ENCODE results near the gene COL5A1.

Gene COL5A1

DNA sequence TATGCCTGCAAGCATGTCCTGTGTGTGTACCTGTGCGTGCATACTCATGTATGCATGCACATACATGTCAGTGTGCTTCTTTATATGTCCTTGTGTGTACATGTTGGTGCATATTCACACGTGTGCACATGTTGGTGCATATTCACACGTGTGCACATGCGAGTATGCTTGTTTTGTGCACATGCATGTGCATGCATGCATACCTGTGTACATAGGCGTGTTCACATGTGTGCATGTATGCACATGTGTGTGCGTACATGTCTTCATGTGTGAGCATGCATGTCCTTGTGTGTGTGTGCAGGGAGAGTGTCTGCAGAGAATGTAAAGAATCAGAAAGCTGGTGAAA lies 166.8 kb downstream of the COL5A1 start:
- no peak overlapping the region for H3K4me3 ChIP-seq (ENCODE audit: extremely low read depth, insufficient read depth, low read length, poor library complexity, severe bottlenecking)
- no peak overlapping the region for H3K27ac ChIP-seq (ENCODE audit: low read depth, low read length, severe bottlenecking)
- H3K4me1 ChIP-seq (ENCODE audit: control insufficient read depth, insufficient read depth, low read length, poor library complexity, severe bottlenecking): peaks cover 15% of the 10 kb centered on the region
- H3K36me3 ChIP-seq (ENCODE audit: control insufficient read depth, insufficient read depth, low read length): peaks cover 98% of the 10 kb centered on the region
- 99 to 100% methylated on average over 6 of the region's 6 CpGs for WGBS, 2 experiments (ENCODE audit: insufficient coverage in 2 of 2)
- no peaks in the 10 kb centered on the region for H3K9me3 ChIP-seq (ENCODE audit: control insufficient read depth, low read length)

GRCh38 chr9:134809292-134809691 lies 167.7 kb downstream of the COL5A1 start:
- 96% methylated on average over 15 of the region's 15 CpGs for WGBS, 2 experiments (ENCODE audit: insufficient coverage in 2 of 2)
- no peak overlapping the region for H3K27ac ChIP-seq (ENCODE audit: low read depth, low read length, severe bottlenecking)
- no peaks in the 10 kb centered on the region for H3K9me3 ChIP-seq (ENCODE audit: control insufficient read depth, low read length)
- no peak overlapping the region for H3K4me3 ChIP-seq (ENCODE audit: extremely low read depth, insufficient read depth, low read length, poor library complexity, severe bottlenecking)
- H3K4me1 ChIP-seq (ENCODE audit: control insufficient read depth, insufficient read depth, low read length, poor library complexity, severe bottlenecking): peaks cover 15% of the 10 kb centered on the region
- peaks cover 98% of the 10 kb centered on the region for H3K36me3 ChIP-seq (ENCODE audit: control insufficient read depth, insufficient read depth, low read length)

GRCh38 chr9:134809826-134810225 lies 168.2 kb downstream of the COL5A1 start:
- WGBS, 2 experiments (ENCODE audit: insufficient coverage in 2 of 2): 96 to 100% methylated on average over 3 to 4 of the region's 10 CpGs
- H3K4me1 ChIP-seq (ENCODE audit: control insufficient read depth, insufficient read depth, low read length, poor library complexity, severe bottlenecking): peaks cover 15% of the 10 kb centered on the region
- no peak overlapping the region for H3K27ac ChIP-seq (ENCODE audit: low read depth, low read length, severe bottlenecking)

GRCh38 chr9:134811079-134811672 lies 169.6 kb downstream of the COL5A1 start:
- H3K4me3 ChIP-seq (ENCODE audit: extremely low read depth, insufficient read depth, low read length, poor library complexity, severe bottlenecking): no peak overlapping the region
- 81 to 84% methylated on average over 20 of the region's 22 CpGs for WGBS, 2 experiments (ENCODE audit: insufficient coverage in 2 of 2)
- peaks cover 98% of the 10 kb centered on the region for H3K36me3 ChIP-seq (ENCODE audit: control insufficient read depth, insufficient read depth, low read length)
- no peaks in the 10 kb centered on the region for H3K9me3 ChIP-seq (ENCODE audit: control insufficient read depth, low read length)
- H3K4me1 ChIP-seq (ENCODE audit: control insufficient read depth, insufficient read depth, low read length, poor library complexity, severe bottlenecking): peaks cover 15% of the 10 kb centered on the region
- H3K27ac ChIP-seq (ENCODE audit: low read depth, low read length, severe bottlenecking): peak overlapping the region; percentile 41

More at GRCh38 chr9:134809826-134810225, 168.2 kb downstream of the COL5A1 start:
- peaks cover 98% of the 10 kb centered on the region for H3K36me3 ChIP-seq (ENCODE audit: control insufficient read depth, insufficient read depth, low read length)
- no peak overlapping the region for H3K4me3 ChIP-seq (ENCODE audit: extremely low read depth, insufficient read depth, low read length, poor library complexity, severe bottlenecking)
- H3K9me3 ChIP-seq (ENCODE audit: control insufficient read depth, low read length): no peaks in the 10 kb centered on the region

GRCh38 chr9:134811673-134812342 lies 170.2 kb downstream of the COL5A1 start:
- H3K9me3 ChIP-seq (ENCODE audit: control insufficient read depth, low read length): no peaks in the 10 kb centered on the region
- peak overlapping the region; percentile 36 for H3K27ac ChIP-seq (ENCODE audit: low read depth, low read length, severe bottlenecking)
- WGBS, 2 experiments (ENCODE audit: insufficient coverage in 2 of 2): 79 to 81% methylated on average over 10 to 11 of the region's 14 CpGs
- H3K4me3 ChIP-seq (ENCODE audit: extremely low read depth, insufficient read depth, low read length, poor library complexity, severe bottlenecking): no peak overlapping the region
- H3K36me3 ChIP-seq (ENCODE audit: control insufficient read depth, insufficient read depth, low read length): peaks cover 98% of the 10 kb centered on the region
- H3K4me1 ChIP-seq (ENCODE audit: control insufficient read depth, insufficient read depth, low read length, poor library complexity, severe bottlenecking): peaks cover 15% of the 10 kb centered on the region

DNA sequence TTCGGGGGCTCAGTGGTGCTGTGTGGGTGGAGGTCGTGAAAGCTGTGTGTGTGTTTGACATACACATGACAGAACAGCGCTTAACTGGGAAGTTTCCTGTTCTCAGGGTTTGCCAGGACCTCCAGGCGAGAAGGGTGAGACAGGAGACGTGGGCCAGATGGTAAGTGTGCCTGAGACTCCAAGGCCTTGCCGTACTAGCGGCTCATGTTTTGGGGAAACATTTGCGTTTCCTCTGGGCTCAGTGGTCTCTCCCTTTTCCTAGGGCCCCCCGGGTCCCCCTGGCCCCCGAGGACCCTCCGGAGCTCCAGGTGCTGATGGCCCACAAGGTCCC lies 170.7 kb downstream of the COL5A1 start:
- WGBS, 2 experiments (ENCODE audit: insufficient coverage in 2 of 2): 91 to 94% methylated on average over 7 to 10 of the region's 11 CpGs
- peaks cover 15% of the 10 kb centered on the region for H3K4me1 ChIP-seq (ENCODE audit: control insufficient read depth, insufficient read depth, low read length, poor library complexity, severe bottlenecking)
- H3K27ac ChIP-seq (ENCODE audit: low read depth, low read length, severe bottlenecking): peak overlapping the region; percentile 36
- H3K4me3 ChIP-seq (ENCODE audit: extremely low read depth, insufficient read depth, low read length, poor library complexity, severe bottlenecking): no peak overlapping the region
- no peaks in the 10 kb centered on the region for H3K9me3 ChIP-seq (ENCODE audit: control insufficient read depth, low read length)
- peaks cover 98% of the 10 kb centered on the region for H3K36me3 ChIP-seq (ENCODE audit: control insufficient read depth, insufficient read depth, low read length)

- H3K9me3 ChIP-seq (ENCODE audit: control insufficient read depth, low read length): no peaks in the 10 kb centered on the region
- 96 to 98% methylated on average over 18 to 19 of the region's 19 CpGs for WGBS, 2 experiments (ENCODE audit: insufficient coverage in 2 of 2)
- peaks cover 10% of the 10 kb centered on the region for H3K4me1 ChIP-seq (ENCODE audit: control insufficient read depth, insufficient read depth, low read length, poor library complexity, severe bottlenecking)
- no peak overlapping the region for H3K27ac ChIP-seq (ENCODE audit: low read depth, low read length, severe bottlenecking)
- no peak overlapping the region for H3K4me3 ChIP-seq (ENCODE audit: extremely low read depth, insufficient read depth, low read length, poor library complexity, severe bottlenecking)
- peaks cover 99% of the 10 kb centered on the region for H3K36me3 ChIP-seq (ENCODE audit: control insufficient read depth, insufficient read depth, low read length)
Measured at GRCh38 chr9:134813841-134814240, 172.2 kb downstream of the COL5A1 start.

DNA sequence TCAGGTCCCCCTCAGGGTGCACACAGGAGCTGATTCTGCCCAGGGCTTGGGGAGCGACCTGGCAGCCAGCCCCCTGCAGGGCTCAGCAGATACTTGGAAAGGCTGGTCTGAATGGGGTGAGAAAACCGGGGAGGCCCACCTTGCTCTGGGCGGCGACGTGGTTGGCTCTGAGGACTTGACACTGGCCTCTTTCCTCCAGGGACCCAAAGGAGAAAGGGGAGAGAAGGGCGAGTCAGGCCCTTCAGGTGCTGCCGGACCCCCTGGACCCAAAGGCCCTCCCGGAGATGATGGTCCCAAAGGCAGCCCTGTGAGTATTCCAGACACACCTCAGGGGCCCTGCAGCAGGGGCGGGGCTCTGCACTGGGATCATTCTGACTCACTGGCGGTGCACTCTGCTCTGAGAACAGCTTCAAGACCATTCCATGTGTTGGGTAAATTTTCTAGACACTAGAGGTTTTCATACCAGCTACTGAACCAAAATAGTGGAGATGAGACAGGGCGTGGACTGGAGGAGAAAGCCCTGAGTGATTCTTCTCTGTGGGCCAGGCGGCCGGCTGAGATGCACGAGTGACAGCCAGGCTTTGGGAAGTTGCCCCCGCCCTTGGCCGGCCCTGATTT lies 173.1 kb downstream of the COL5A1 start:
- Histone ChIP-seq H3K4me3 (ENCODE audit: extremely low read depth, insufficient read depth, low read length, poor library complexity, severe bottlenecking) (no peak overlapping the region), H3K27ac (ENCODE audit: low read depth, low read length, severe bottlenecking) (no peak overlapping the region), H3K36me3 (ENCODE audit: control insufficient read depth, insufficient read depth, low read length) (peaks cover 99% of the 10 kb centered on the region), H3K9me3 (ENCODE audit: control insufficient read depth, low read length) (no peaks in the 10 kb centered on the region), H3K4me1 (ENCODE audit: control insufficient read depth, insufficient read depth, low read length, poor library complexity, severe bottlenecking) (peaks cover 10% of the 10 kb centered on the region)
- 97% methylated on average over 16 of the region's 16 CpGs for WGBS, 2 experiments (ENCODE audit: insufficient coverage in 2 of 2)

DNA sequence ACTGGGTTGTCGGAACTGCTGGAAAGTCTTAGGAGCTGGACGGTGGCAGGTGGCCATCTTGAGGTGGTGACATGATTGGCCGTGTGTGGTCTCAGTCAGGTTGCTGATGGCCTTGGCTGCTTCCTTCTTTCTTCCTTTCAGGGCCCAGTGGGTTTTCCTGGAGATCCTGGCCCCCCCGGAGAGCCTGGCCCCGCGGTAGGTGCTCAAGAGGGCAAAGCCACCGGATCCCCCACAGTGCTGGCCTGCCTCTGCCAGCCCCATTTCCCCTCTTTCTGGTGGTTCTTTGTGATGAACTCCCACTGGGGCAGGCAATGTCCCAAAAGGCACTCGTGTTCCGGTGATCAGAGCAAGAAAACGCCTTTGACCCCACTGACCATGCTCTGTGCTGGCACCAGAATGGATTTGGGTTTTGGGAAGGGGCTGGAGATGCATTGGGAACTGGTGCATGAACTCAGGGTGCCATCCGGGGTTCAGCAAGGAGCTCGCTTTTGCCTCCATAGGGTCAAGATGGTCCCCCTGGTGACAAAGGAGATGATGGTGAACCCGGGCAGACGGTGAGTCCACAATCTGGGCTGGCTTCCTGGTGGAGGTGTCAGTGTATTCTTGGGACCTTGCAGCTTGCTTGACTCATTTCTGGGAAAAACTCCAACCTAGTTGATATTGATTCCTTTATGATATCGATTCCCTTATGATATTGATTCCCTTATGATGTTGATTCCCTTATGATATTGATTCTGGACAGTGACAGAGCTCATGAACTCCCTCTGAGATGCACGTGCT lies 174.0 kb downstream of the COL5A1 start:
- WGBS, 2 experiments (ENCODE audit: insufficient coverage in 2 of 2): 96 to 98% methylated on average over 13 to 15 of the region's 16 CpGs
- Histone ChIP-seq H3K27ac (ENCODE audit: low read depth, low read length, severe bottlenecking) (no peak overlapping the region), H3K4me3 (ENCODE audit: extremely low read depth, insufficient read depth, low read length, poor library complexity, severe bottlenecking) (no peak overlapping the region), H3K36me3 (ENCODE audit: control insufficient read depth, insufficient read depth, low read length) (peaks cover 99% of the 10 kb centered on the region), H3K9me3 (ENCODE audit: control insufficient read depth, low read length) (no peaks in the 10 kb centered on the region), H3K4me1 (ENCODE audit: control insufficient read depth, insufficient read depth, low read length, poor library complexity, severe bottlenecking) (peaks cover 10% of the 10 kb centered on the region)

GRCh38 chr9:134816264-134816663 lies 174.7 kb downstream of the COL5A1 start:
- 95 to 96% methylated on average over 16 of the region's 16 CpGs for whole genome bisulfite sequencing, 2 experiments (ENCODE audit: insufficient coverage in 2 of 2)
- no peak overlapping the region for H3K4me3 ChIP-seq (ENCODE audit: extremely low read depth, insufficient read depth, low read length, poor library complexity, severe bottlenecking)
- H3K36me3 ChIP-seq (ENCODE audit: control insufficient read depth, insufficient read depth, low read length): peaks cover 99% of the 10 kb centered on the region
- H3K4me1 ChIP-seq (ENCODE audit: control insufficient read depth, insufficient read depth, low read length, poor library complexity, severe bottlenecking): peaks cover 4% of the 10 kb centered on the region
- H3K9me3 ChIP-seq (ENCODE audit: control insufficient read depth, low read length): no peaks in the 10 kb centered on the region
- H3K27ac ChIP-seq (ENCODE audit: low read depth, low read length, severe bottlenecking): no peak overlapping the region
